HCT116 (cell line): ENCODE measurements around the gene FLNC.

Experiments used
- ATF3 ChIP-seq: IDR thresholded peaks from 2 replicates; pipeline ENCODE4 v1.6.1; 2012
- CEBPB ChIP-seq: IDR thresholded peaks from 2 replicates; pipeline ENCODE4 v1.6.1; 2012; ENCODE audit warnings: low read depth
- CTCF ChIP-seq, 3 experiments: fragments of 200-600 bp in 1 of 3; sonication (generic) in 1 of 3; IDR thresholded peaks in 2 of 3; conservative IDR thresholded peaks in 1 of 3; 2 replicates each; pipeline ENCODE4 v1.5.1; 2012 to 2017; ENCODE audit warnings: low read depth in 2 of 3, low read length in 2 of 3, antibody characterized with exemption in 1 of 3, borderline replicate concordance in 1 of 3, control low read depth in 1 of 3, mild to moderate bottlenecking in 1 of 3, mixed read lengths in 1 of 3, mixed run types in 1 of 3, moderate library complexity in 1 of 3; ENCODE audit not compliant: insufficient read depth in 1 of 3
- EZH2 ChIP-seq: fragments of 200-600 bp; sonication (generic); IDR thresholded peaks from 2 replicates; pipeline ENCODE4 v1.6.1; 2017; ENCODE audit warnings: antibody characterized with exemption, mixed run types
- EZH2phosphoT487 ChIP-seq: fragments of 200-600 bp; IDR thresholded peaks from 2 replicates; pipeline ENCODE4 v1.6.1; 2018; ENCODE audit warnings: antibody characterized with exemption, borderline replicate concordance
- FOSL1 ChIP-seq: IDR thresholded peaks from 2 replicates; pipeline ENCODE4 v1.6.1; 2012; ENCODE audit warnings: low read depth
- POLR2A ChIP-seq: IDR thresholded peaks from 2 replicates; pipeline ENCODE4 v1.7.0; 2011; ENCODE audit warnings: borderline replicate concordance; ENCODE audit not compliant: insufficient read depth, insufficient read length; ENCODE audit errors: extremely low read depth
- POLR2AphosphoS5 ChIP-seq: IDR thresholded peaks from 2 replicates; pipeline ENCODE4 v1.6.1; 2011; ENCODE audit warnings: mild to moderate bottlenecking, low read depth, low read length, moderate library complexity
- REST ChIP-seq: IDR thresholded peaks from 2 replicates; pipeline ENCODE4 v1.6.1; 2012; ENCODE audit warnings: low read depth
- TCF7L2 ChIP-seq: IDR thresholded peaks from 2 replicates; pipeline ENCODE4 v1.7.0; 2011; ENCODE audit warnings: borderline replicate concordance, inconsistent platforms; ENCODE audit not compliant: insufficient read depth, insufficient read length; ENCODE audit errors: extremely low read depth
- ZNF274 ChIP-seq: fragments of 200-500 bp; sonication (Bioruptor generic); IDR thresholded peaks from 2 replicates; pipeline ENCODE4 v1.6.1; 2014; ENCODE audit warnings: mild to moderate bottlenecking, low read depth, low read length, inconsistent platforms

GRCh38 chr7:128809363-128809762 lies 20.8 kb upstream of the FLNC start:
- TF ChIP-seq CTCF (IDR thresholded peaks at IDR 0.05 in 2 of 3, conservative IDR thresholded peaks at IDR 0.05 in 1 of 3; ENCODE audit: borderline replicate concordance in 1 of 3, insufficient read depth in 1 of 3, low read depth in 2 of 3, low read length in 2 of 3) (no peak), EZH2phosphoT487 (no peak), POLR2AphosphoS5 (no peak), ZNF274 (no peak), REST (no peak), EZH2 (no peak), TCF7L2 (no peak), ATF3 (no peak), CEBPB (no peak), FOSL1 (no peak), POLR2A (no peak)
